GM18868 (cell line): Measurements from ENCODE around the gene NCF4.

Experiments used
- ATAC-seq: cut with Tn5 transposase; IDR thresholded peaks from one replicate; pipeline ENCODE4 v1.9.1; 2021; ENCODE audit warnings: mild to moderate bottlenecking, moderate library complexity; ENCODE audit not compliant: unreplicated experiment

NCF4 gene

DNA sequence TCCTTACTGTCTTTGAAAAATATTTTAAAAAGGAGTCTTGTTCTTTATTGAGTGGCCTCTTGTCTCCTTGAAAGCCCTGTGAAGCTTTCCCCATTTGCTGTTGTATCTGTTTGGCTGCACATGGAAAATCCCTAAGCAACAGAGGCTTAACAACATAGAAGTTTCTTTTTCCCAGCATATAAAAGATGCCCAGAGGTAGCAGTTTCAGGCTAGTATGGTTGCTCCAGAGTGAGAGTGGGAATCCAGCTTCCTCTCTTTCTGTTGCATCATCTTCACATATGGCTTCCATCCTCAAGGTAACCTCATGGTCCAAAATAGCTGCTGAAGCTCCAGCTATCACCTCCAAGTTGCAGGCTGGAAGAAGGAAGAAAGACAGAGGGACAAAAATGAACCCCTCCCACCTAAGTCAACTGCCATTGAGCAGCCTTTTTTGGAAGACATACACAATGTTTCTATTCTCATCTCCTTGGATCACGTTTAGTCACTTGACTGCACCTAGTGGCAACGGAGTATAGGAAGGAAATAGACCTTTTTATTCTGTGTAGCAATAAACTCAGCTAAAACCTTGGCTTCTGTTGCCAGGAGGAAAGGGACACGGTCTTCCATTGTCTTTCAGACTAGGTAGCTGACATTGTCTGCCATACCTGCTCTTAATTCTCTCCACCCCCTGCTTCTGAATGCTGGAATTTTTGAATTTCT lies 57.9 kb downstream of the NCF4 start:
- no peak for ATAC-seq

DNA sequence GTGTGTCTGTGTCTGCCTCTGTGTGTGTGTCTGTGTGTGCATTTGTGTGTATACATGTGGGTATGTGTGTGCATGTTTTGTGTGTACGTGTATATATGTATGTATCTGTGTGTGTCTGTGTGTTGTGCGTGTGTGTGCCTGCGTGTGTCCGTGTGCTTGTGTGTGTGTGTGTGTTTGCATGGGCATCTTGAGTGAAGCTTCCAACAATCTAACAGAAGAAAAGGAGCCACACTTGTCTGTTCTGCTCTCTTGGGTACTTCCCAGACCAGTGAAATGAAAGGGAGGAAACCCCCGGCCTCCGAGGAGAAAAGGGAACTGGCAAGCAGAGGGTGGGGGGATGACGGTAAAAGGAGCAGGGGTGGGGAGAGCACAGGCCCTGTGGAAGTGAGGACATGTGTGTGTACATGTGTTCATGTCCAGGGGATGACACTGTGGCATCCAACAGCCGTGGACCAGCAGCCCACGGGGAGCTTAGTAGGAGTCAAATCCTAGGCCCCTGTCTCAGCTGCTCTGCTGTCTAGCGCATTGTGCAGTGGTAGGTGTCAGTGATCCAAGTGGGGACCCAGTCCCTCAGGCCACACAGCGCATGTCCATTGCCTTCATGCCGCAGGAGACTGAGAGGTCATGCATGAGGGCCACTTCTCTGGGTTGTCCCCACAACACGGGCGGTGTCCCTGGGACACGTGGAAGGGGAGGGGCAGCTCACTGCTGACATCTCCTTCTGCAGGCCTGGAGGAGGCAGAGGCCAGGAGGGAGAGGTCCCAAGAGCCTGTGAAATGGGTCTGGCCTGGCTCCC lies 60.7 kb downstream of the NCF4 start:
- peak; percentile 55 for ATAC-seq

DNA sequence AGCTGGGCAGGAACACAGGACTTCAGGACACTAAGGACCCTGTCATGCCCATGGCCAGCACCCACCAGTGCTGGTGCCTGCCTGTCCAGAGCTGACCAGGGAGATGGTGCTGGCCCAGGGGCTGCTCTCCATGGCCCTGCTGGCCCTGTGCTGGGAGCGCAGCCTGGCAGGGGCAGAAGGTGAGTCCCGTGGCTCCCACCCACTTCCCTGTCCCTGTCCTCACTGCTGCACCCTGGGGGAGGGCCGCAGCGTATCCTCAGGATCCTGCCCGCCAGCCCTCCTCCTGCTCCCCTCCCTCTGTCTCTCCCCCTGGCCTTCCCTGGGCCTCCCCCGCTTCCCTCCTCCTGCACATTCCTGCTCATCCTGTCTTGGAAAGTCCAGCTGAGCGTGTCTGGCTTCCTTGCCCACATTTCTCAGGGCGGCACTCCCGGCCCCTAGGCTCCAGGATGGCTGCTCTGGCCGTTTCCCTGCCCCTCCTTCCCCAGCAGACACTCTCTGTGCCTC lies 61.4 kb downstream of the NCF4 start:
- ATAC-seq: no peak

DNA sequence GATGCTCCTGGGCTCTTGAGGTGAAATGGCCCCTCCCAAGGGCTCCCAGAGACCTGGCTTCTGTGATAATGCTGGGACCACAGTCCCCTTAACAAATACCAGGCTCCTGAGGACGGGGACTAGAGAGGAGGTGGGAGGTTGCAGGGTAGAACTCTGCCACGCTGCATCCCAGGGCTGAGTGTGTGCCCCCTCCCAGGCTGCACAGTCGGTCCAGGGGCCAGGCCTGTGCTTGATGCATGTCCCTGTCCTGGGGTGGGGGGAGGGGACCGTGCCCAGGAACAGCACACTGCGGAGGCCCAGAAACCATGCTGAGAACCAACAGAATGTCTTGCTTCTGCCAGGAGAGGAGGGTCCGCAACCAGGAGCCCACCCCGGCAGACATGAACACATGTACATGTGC lies 61.9 kb downstream of the NCF4 start:
- no peak for ATAC-seq

DNA sequence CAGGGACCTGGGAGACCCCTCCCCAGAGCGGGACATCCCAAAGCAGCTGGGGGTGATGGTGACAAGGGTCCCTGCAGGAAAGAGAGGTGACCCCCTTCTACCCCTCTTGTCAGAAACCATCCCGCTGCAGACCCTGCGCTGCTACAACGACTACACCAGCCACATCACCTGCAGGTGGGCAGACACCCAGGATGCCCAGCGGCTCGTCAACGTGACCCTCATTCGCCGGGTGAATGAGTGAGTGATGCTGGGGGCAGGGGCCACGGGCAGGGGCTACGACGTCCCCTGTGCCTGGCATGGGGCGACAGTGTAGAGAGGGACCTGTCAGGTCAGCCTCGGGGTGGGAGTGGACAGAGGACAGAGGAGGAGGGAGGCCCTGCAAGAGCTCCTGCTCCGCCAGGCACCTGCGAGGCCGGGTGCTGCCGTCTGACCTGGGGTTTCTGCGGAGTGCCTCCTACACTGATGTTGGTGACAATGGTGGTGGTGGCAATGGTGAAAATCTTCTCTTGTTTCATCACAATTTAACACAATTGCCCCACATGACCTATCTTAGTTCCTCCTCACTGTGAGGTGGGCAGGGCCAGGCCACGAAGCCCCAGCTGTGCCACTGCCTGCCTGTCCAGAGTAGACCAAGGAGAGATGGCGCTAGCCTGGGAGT lies 62.5 kb downstream of the NCF4 start:
- ATAC-seq: no peak

DNA sequence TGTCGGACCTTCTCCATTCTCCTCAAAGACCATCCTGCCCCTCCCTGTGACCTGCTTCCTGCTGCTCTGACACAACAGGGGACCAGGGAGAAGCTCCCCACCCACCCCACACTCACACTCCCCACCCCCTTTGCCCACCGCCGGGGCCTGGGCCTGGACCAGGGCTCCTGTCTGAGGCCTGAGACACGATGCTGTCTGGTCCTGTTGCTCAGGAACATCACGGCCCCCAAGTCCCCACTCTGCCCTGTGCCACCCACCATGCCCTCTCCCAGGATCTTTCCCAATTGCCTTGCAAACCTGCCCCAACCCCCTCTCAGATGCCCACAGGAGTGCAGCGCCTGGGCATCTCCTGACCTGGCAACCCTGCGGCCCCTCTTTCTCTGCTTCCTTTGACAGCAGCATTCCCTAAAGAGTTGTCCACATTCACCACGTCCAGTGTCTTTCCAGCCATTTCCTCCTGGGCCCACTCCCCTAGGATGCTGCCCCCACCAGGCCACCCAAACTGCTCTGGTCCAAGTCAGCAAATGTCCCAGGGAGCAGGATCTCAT lies 63.4 kb downstream of the NCF4 start:
- ATAC-seq: no peak

DNA sequence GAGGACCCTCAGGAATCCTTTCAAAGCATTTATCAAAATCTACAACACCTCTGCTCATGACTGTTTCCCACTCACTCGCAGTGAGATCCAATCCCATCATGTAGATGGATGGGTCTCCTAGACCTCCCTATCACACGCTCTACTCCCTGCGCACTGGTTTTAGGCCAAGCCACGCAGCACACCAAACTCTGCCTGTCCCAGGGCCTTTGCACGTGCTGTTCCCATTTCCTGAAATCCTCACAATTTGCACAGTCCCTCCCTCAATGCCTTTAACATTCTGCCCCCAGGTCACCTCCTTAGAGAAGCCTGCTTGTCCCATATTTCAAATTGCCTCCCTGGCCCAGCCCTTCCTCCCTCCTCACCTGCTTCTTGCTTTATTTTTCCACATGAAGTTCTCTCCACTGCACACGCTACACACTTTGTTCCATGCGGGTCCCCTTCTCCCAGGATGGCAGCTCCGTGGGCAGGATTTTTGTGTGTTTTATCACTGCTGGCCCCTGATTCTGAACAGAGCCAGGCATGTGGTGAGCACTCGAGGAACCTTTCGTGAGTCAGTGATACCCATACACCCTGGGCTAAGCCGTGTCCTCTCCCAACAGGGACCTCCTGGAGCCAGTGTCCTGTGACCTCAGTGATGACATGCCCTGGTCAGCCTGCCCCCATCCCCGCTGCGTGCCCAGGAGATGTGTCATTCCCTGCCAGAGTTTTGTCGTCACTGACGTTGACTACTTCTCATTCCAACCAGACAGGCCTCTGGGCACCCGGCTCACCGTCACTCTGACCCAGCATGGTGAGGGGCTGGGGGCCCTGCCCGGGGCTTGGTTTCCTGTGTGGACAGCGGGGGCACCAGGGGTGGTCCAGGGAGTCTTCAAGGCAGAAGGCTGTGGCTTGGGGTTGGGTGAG lies 64.8 kb downstream of the NCF4 start:
- ATAC-seq: no peak

DNA sequence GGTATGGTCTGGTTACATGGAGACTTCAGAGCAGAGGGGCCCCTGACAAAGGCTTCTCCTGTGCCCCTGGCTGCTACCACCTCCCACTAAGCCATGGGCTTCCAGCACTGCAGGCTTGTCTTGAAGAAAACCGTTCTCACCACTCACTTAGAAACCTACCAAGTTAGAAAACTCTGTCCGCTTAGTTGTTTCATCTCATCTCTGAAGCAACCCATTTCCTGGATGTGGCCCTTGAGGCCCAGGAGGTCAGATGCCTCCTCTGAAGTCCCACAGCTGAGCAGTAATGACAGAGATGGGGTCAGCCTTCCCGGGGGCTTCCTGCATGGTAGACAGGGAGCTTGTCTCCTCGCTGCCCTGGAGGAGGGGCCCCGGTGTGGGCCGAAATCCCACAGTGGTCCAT lies 65.5 kb downstream of the NCF4 start:
- ATAC-seq: no peak

DNA sequence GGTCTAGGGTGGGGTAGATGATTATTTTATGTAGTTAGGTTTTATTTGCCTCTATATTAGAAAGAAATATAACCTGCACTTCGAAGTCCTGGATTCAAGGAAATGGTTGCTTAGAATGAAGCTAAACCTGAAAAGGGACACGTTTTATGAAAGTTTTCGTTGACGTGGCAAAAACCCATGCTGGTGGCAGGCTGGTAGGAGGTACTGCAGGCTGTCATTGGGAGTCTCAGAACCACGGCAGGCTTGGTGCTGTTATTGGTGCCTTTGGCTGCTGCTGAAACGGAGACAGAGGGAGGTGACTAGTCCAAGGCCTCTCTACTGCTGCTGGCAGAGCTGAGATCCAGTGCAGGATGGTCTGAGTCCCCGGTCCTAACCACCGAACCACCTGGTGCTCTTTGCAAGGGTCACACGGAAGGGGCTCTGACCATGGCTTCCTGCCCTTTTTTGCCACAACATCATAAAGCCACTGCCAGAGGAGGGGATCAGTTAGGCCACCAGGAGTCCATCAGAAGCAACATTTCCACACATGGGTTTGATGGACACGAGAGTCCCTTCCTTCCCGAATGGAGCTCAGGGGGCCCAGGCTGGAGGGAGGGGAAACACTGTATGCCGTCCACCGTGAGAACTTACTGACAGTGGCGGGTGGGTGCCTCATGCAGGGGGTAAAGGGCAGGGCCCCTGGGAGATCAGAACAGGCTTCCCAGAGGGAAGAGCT lies 66.1 kb downstream of the NCF4 start:
- no peak for ATAC-seq
